ENCODE measurements around the gene SMIM41.

SMIM41 gene

GRCh38 chr12:52044292-52044983 is 35.1 kb upstream of the SMIM41 start:
- Mint-ChIP-seq H3K4me1 (ENCODE audit: low read depth) (peaks cover 47% of the 10 kb centered on the region), H3K27ac (no peak overlapping the region), H3K27me3 (no peaks in the 10 kb centered on the region), H3K9me3 (ENCODE audit: low read depth) (no peaks in the 10 kb centered on the region), H3K4me3 (no peak overlapping the region), H3K36me3 (peaks cover 2% of the 10 kb centered on the region)

GRCh38 chr12:52045794-52046199 is 33.7 kb upstream of the SMIM41 start:
- H3K27ac Mint-ChIP-seq = no peak overlapping the region
- H3K9me3 Mint-ChIP-seq (ENCODE audit: low read depth) = no peaks in the 10 kb centered on the region
- no peaks in the 10 kb centered on the region for H3K27me3 Mint-ChIP-seq
- peaks cover 2% of the 10 kb centered on the region for H3K36me3 Mint-ChIP-seq
- no peak overlapping the region for H3K4me3 Mint-ChIP-seq
- H3K4me1 Mint-ChIP-seq (ENCODE audit: low read depth) = peaks cover 44% of the 10 kb centered on the region

DNA sequence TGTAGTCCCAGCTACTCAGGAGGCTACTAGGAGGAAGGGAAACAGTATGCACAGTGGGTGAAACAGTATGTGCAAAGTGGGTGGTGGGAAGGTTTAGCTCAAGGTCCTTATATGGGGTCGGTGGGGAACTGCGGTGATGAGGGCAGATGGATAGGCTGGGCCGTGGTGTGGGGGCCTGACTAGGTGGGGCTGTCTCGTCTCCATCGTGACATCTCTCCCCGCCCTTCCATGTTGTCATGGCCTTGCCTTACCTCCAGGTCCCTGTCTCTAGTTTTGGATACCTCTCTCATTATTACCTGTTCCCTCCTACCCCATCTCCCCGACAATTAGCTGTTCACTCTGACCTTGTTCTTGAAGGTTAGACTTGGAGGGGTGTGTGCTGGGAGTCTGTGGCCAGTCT is 32.6 kb upstream of the SMIM41 start:
- Mint-ChIP-seq H3K27ac (no peak overlapping the region), H3K36me3 (peaks cover 2% of the 10 kb centered on the region), H3K9me3 (ENCODE audit: low read depth) (no peaks in the 10 kb centered on the region), H3K4me1 (ENCODE audit: low read depth) (peaks cover 39% of the 10 kb centered on the region), H3K27me3 (no peaks in the 10 kb centered on the region), H3K4me3 (no peak overlapping the region)

GRCh38 chr12:52049286-52049685 is 30.2 kb upstream of the SMIM41 start:
- peak overlapping the region; percentile 90 for H3K27ac Mint-ChIP-seq
- peaks cover 43% of the 10 kb centered on the region for H3K4me1 Mint-ChIP-seq (ENCODE audit: low read depth)

DNA sequence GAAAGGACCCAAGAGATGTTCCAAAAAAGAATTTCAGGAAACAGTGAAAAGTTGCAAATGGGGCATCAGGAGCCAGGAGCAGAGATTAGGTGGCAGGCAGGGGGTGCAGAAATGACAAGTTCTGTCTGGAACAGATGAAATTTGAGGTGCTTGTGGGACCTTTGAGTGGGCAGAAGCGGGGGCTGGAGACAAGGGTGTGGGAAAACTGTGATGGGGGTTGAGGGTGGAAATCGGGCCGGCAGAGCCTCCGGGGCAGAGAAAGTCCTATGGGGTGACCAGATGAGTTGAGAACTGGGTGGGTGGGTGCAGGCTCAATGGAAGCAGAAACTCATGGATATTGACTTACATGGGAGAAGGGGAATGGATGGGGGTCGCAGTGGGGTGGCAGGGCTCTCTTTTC is 29.8 kb upstream of the SMIM41 start:
- Mint-ChIP-seq H3K27me3 (no peaks in the 10 kb centered on the region), H3K4me3 (peak overlapping the region; percentile 80), H3K36me3 (peaks cover 2% of the 10 kb centered on the region), H3K27ac (peak overlapping the region; percentile 90), H3K4me1 (ENCODE audit: low read depth) (peaks cover 40% of the 10 kb centered on the region), H3K9me3 (ENCODE audit: low read depth) (no peaks in the 10 kb centered on the region)

More at GRCh38 chr12:52049286-52049685, 30.2 kb upstream of the SMIM41 start:
- H3K36me3 Mint-ChIP-seq = peaks cover 2% of the 10 kb centered on the region
- no peaks in the 10 kb centered on the region for H3K9me3 Mint-ChIP-seq (ENCODE audit: low read depth)
- peak overlapping the region; percentile 80 for H3K4me3 Mint-ChIP-seq
- H3K27me3 Mint-ChIP-seq = no peaks in the 10 kb centered on the region

- Mint-ChIP-seq H3K9me3 (ENCODE audit: low read depth) (no peaks in the 10 kb centered on the region), H3K27me3 (no peaks in the 10 kb centered on the region), H3K36me3 (peaks cover 2% of the 10 kb centered on the region), H3K27ac (peak overlapping the region; percentile 90), H3K4me3 (peak overlapping the region; percentile 80), H3K4me1 (ENCODE audit: low read depth) (peaks cover 39% of the 10 kb centered on the region)
Observed at GRCh38 chr12:52050116-52050757, 29.3 kb upstream of the SMIM41 start.

GRCh38 chr12:52050758-52051541 is 28.6 kb upstream of the SMIM41 start, which contains the start of gene NR4A1:
Gene NR4A1, plus strand, starts transcription at chr12:52051442. Its CDS starts 2,887 bp downstream, at chr12:52054329.
- peaks cover 35% of the 10 kb centered on the region for H3K4me1 Mint-ChIP-seq (ENCODE audit: low read depth)
- H3K9me3 Mint-ChIP-seq (ENCODE audit: low read depth) = no peaks in the 10 kb centered on the region
- no peaks in the 10 kb centered on the region for H3K27me3 Mint-ChIP-seq
- peak within 1 kb of the TSS; percentile 90 for H3K27ac Mint-ChIP-seq
- H3K36me3 Mint-ChIP-seq = peaks cover 2% of the 10 kb centered on the region
- peak within 1 kb of the TSS; percentile 96 for H3K4me3 Mint-ChIP-seq

DNA sequence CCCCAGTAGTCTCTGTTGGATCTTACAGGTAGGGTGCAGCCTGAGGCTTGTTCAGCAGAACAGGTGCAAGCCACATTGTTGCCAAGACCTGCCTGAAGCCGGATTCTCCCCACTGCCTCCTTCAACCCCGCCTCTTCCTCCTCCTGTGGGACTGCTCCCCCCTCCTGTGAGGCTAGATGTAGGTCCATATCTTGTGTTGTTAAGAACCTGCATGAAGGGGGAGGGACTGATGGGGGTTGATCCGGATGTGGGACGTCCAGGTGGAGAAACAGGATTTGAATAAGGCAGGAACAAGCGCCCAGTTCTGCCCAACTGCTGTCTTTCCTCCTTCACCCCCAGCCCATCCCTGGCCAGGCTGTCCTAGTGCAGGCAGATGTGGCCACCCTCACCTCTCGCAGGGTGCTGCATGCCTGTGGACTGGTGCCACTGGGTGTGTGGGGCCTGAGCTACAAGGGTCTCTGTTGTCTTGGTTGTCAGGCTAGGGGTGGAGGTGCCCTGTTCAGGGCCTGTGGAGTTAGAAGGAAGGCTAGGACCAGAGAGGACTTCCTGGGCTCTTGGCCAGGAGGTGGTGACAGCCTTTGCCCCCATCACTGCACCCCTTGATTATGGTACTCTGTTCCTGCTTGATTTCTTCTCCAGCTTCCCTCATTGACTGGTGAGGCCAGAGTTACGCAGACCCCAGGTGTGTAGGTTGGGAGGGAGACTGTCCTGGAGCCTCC is 26.9 kb upstream of the SMIM41 start:
- H3K27ac Mint-ChIP-seq = no peak overlapping the region
- no peaks in the 10 kb centered on the region for H3K9me3 Mint-ChIP-seq (ENCODE audit: low read depth)
- peaks cover 36% of the 10 kb centered on the region for H3K4me1 Mint-ChIP-seq (ENCODE audit: low read depth)
- peak overlapping the region; percentile 96 for H3K4me3 Mint-ChIP-seq
- peaks cover 2% of the 10 kb centered on the region for H3K36me3 Mint-ChIP-seq
- H3K27me3 Mint-ChIP-seq = no peaks in the 10 kb centered on the region

- Mint-ChIP-seq H3K36me3 (peaks cover 2% of the 10 kb centered on the region), H3K27ac (no peak overlapping the region), H3K9me3 (ENCODE audit: low read depth) (no peaks in the 10 kb centered on the region), H3K4me3 (peak overlapping the region; percentile 96), H3K27me3 (no peaks in the 10 kb centered on the region), H3K4me1 (ENCODE audit: low read depth) (peaks cover 36% of the 10 kb centered on the region)
Observed at GRCh38 chr12:52053536-52054209, 25.8 kb upstream of the SMIM41 start.

GRCh38 chr12:52054231-52054832 is 25.2 kb upstream of the SMIM41 start:
- no peaks in the 10 kb centered on the region for H3K36me3 Mint-ChIP-seq

DNA sequence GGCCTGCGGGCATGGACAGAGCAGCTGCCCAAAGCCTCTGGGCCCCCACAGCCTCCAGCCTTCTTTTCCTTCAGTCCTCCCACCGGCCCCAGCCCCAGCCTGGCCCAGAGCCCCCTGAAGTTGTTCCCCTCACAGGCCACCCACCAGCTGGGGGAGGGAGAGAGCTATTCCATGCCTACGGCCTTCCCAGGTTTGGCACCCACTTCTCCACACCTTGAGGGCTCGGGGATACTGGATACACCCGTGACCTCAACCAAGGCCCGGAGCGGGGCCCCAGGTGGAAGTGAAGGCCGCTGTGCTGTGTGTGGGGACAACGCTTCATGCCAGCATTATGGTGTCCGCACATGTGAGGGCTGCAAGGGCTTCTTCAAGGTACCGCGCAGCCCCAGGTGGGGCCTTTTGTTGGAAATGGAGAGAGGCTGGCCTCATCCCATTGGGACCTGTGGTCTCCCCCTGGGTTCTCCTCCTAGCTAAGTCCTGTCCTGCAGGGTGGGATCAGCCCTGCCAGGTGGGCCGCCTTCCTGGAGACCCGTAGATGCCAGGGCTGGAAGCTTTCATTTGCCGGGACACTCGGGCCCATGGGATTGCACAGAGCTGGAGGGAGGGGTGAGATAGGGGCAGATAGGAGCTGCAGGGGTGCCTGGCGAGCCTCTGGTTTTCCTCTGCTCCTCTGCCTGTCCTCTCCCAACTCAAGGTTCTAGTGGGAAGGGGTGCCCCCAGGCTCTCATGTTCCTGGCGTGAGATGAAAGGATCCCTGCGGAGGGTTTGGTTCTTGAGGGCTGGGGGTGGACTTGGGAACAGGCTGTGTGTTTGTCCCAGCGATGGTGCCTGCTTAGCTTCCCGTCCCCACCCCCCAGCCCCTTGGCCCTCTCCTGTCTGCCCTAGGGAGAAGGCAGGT is 24.4 kb upstream of the SMIM41 start:
- Mint-ChIP-seq H3K36me3 (no peaks in the 10 kb centered on the region), H3K4me1 (ENCODE audit: low read depth) (peaks cover 24% of the 10 kb centered on the region), H3K4me3 (no peak overlapping the region)

More at GRCh38 chr12:52054231-52054832, 25.2 kb upstream of the SMIM41 start:
- Mint-ChIP-seq H3K9me3 (ENCODE audit: low read depth) (no peaks in the 10 kb centered on the region), H3K27me3 (no peaks in the 10 kb centered on the region), H3K27ac (no peak overlapping the region), H3K4me1 (ENCODE audit: low read depth) (peaks cover 32% of the 10 kb centered on the region), H3K4me3 (peak overlapping the region; percentile 96)

DNA sequence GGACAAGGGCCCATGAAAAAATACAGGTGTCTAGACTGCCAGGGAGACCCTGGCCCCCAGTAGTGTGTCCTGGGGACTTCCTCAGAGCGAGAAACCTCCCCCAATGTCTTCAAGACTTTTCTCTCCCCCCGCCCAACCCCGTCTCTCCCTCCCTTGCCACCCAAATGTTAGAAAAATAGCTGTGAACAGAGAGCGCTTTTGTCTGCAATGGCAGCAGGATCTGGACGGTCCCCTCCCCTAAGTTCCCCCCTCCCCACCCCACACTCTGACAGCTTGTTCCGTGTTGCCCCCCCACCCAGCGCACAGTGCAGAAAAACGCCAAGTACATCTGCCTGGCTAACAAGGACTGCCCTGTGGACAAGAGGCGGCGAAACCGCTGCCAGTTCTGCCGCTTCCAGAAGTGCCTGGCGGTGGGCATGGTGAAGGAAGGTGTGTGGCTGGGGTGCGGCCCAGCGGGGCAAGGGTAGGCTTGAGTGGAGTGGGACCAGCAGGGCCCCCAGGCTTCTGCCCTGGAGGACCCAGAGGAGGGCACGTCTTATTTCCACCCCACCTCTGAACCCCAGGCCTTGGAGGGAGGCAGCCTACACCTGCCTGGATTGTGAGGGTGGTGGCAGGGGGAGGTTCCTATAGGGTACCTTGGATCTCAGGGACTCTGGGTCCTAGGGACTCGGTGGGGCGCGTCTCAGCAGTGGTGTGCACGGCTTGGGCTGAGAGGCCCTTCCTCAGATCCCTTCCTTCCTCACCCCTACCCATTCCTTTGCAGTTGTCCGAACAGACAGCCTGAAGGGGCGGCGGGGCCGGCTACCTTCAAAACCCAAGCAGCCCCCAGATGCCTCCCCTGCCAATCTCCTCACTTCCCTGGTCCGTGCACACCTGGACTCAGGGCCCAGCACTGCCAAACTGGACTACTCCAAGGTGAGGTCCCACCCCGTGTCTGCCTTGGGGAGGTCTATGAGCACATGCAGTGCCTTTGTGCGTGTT is 23.5 kb upstream of the SMIM41 start:
- Mint-ChIP-seq H3K27ac (peak overlapping the region; percentile 41), H3K36me3 (no peaks in the 10 kb centered on the region), H3K4me1 (ENCODE audit: low read depth) (peaks cover 20% of the 10 kb centered on the region), H3K9me3 (ENCODE audit: low read depth) (no peaks in the 10 kb centered on the region), H3K27me3 (no peaks in the 10 kb centered on the region), H3K4me3 (peak overlapping the region; percentile 32)

More for the DNA sequence above, 24.4 kb upstream of the SMIM41 start:
- no peaks in the 10 kb centered on the region for H3K27me3 Mint-ChIP-seq
- no peaks in the 10 kb centered on the region for H3K9me3 Mint-ChIP-seq (ENCODE audit: low read depth)
- H3K27ac Mint-ChIP-seq = no peak overlapping the region

Data from activated naive CD8-positive, alpha-beta T cell (primary cell).